ENCODE data around the gene SELENBP1. TPM values are rescaled to one million over a fixed set of nuclear protein-coding genes. Genes with fewer than 3 reads are reported as not detected.

Gene SELENBP1
- total and polyA plus RNA-seq, 2 of the 13 experiments (the other 11 are each of a cell fraction or from before 2014, with no cell fraction given), result 27.8 to 29.0 TPM

DNA sequence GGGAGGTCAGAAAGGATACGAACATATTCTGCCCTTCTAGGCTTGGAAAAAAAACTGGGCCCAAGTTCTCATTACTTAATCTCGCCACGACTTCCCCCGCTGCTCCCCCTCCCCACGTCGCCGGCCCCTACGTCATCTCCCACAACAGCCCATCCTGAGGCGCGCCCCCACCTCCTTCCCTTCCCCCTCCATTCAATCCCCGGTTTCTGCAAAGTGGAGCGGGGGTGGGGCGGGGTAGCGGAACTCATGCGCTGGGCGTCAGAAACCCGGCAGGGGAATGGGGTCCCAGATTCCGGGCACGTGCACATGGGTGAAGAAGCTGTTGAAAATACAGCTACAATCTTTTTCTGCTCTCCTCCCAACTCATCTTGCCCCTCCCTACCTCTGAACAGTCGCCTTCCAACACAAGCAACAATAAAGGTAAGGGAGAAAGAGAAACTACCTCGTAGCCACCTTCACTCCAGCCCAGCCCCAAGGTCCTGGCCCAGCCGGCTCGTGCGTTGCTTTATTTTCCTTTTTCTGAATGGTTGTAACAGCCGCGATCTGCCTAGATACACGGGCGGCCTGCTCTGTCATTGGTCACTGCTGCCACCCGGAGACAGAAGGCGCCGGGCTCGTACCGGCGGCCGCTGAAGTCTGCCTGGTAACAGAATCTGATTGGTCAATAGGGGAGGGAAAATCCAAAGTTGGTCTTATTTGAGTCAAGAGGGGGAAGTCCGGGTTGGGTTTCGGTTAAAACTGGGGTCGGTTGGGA, 25.6 kb downstream of the SELENBP1 start, which contains the start of gene RFX5 (continued):
- TF ChIP-seq, protein P1, sequence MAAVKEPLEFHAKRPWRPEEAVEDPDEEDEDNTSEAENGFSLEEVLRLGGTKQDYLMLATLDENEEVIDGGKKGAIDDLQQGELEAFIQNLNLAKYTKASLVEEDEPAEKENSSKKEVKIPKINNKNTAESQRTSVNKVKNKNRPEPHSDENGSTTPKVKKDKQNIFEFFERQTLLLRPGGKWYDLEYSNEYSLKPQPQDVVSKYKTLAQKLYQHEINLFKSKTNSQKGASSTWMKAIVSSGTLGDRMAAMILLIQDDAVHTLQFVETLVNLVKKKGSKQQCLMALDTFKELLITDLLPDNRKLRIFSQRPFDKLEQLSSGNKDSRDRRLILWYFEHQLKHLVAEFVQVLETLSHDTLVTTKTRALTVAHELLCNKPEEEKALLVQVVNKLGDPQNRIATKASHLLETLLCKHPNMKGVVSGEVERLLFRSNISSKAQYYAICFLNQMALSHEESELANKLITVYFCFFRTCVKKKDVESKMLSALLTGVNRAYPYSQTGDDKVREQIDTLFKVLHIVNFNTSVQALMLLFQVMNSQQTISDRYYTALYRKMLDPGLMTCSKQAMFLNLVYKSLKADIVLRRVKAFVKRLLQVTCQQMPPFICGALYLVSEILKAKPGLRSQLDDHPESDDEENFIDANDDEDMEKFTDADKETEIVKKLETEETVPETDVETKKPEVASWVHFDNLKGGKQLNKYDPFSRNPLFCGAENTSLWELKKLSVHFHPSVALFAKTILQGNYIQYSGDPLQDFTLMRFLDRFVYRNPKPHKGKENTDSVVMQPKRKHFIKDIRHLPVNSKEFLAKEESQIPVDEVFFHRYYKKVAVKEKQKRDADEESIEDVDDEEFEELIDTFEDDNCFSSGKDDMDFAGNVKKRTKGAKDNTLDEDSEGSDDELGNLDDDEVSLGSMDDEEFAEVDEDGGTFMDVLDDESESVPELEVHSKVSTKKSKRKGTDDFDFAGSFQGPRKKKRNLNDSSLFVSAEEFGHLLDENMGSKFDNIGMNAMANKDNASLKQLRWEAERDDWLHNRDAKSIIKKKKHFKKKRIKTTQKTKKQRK (IDR thresholded peaks at IDR 0.05; ENCODE audit: low read length), result no peak
- TF ChIP-seq SKI (IDR thresholded peaks at IDR 0.05; ENCODE audit: partially characterized antibody) (no peak), YEATS4 (CRISPR knock-in tag; IDR thresholded peaks at IDR 0.05; ENCODE audit: borderline replicate concordance) (no peak), LCORL (IDR thresholded peaks at IDR 0.05) (no peak), LCORL (CRISPR knock-in tag; IDR thresholded peaks at IDR 0.05) (no peak; the same call in 1 of the 2 replicates), ZNF260 (CRISPR knock-in tag; IDR thresholded peaks at IDR 0.05; ENCODE audit: borderline replicate concordance, low read depth) (no peak), ZNF562 (CRISPR knock-in tag; IDR thresholded peaks at IDR 0.05; ENCODE audit: borderline replicate concordance) (no peak), MYC (CRISPR knock-in tag; IDR thresholded peaks at IDR 0.05; ENCODE audit: borderline replicate concordance) (peak; percentile 61; the same call in 1 of the 2 replicates), MAFG (CRISPR knock-in tag; IDR thresholded peaks at IDR 0.05) (no peak), ZBTB7A (CRISPR knock-in tag; IDR thresholded peaks at IDR 0.05) (no peak), TARDBP (CRISPR knock-in tag; IDR thresholded peaks at IDR 0.05) (no peak), KDM2A (CRISPR knock-in tag; IDR thresholded peaks at IDR 0.05; ENCODE audit: borderline replicate concordance, low read depth) (no peak; the same call in 1 of the 2 replicates), FOXJ3 (CRISPR knock-in tag; IDR thresholded peaks at IDR 0.05; ENCODE audit: borderline replicate concordance) (no peak), ZNF337 (CRISPR knock-in tag; IDR thresholded peaks at IDR 0.05; ENCODE audit: borderline replicate concordance, low read depth) (no peak), WIZ (CRISPR knock-in tag; IDR thresholded peaks at IDR 0.05) (no peak), PAX8 (CRISPR knock-in tag; IDR thresholded peaks at IDR 0.05; ENCODE audit: borderline replicate concordance) (no peak), NCOA1 (CRISPR knock-in tag; IDR thresholded peaks at IDR 0.05) (no peak), PLRG1 (conservative IDR thresholded peaks at IDR 0.05) (no peak)
- TF ChIP-seq, protein P2, sequence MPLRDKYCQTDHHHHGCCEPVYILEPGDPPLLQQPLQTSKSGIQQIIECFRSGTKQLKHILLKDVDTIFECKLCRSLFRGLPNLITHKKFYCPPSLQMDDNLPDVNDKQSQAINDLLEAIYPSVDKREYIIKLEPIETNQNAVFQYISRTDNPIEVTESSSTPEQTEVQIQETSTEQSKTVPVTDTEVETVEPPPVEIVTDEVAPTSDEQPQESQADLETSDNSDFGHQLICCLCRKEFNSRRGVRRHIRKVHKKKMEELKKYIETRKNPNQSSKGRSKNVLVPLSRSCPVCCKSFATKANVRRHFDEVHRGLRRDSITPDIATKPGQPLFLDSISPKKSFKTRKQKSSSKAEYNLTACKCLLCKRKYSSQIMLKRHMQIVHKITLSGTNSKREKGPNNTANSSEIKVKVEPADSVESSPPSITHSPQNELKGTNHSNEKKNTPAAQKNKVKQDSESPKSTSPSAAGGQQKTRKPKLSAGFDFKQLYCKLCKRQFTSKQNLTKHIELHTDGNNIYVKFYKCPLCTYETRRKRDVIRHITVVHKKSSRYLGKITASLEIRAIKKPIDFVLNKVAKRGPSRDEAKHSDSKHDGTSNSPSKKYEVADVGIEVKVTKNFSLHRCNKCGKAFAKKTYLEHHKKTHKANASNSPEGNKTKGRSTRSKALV (CRISPR knock-in tag; IDR thresholded peaks at IDR 0.05), result no peak
- TF ChIP-seq, protein P3, sequence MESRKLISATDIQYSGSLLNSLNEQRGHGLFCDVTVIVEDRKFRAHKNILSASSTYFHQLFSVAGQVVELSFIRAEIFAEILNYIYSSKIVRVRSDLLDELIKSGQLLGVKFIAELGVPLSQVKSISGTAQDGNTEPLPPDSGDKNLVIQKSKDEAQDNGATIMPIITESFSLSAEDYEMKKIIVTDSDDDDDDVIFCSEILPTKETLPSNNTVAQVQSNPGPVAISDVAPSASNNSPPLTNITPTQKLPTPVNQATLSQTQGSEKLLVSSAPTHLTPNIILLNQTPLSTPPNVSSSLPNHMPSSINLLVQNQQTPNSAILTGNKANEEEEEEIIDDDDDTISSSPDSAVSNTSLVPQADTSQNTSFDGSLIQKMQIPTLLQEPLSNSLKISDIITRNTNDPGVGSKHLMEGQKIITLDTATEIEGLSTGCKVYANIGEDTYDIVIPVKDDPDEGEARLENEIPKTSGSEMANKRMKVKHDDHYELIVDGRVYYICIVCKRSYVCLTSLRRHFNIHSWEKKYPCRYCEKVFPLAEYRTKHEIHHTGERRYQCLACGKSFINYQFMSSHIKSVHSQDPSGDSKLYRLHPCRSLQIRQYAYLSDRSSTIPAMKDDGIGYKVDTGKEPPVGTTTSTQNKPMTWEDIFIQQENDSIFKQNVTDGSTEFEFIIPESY (CRISPR knock-in tag; IDR thresholded peaks at IDR 0.05), result no peak
- TF ChIP-seq, protein P4, sequence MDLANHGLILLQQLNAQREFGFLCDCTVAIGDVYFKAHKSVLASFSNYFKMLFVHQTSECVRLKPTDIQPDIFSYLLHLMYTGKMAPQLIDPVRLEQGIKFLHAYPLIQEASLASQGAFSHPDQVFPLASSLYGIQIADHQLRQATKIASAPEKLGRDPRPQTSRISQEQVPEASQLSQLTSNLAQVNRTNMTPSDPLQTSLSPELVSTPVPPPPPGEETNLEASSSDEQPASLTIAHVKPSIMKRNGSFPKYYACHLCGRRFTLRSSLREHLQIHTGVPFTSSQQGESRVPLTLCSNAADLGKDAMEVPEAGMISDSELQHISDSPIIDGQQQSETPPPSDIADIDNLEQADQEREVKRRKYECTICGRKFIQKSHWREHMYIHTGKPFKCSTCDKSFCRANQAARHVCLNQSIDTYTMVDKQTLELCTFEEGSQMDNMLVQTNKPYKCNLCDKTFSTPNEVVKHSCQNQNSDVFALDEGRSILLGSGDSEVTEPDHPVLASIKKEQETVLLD (CRISPR knock-in tag; IDR thresholded peaks at IDR 0.05; ENCODE audit: low read depth), result no peak
